Measurements from ENCODE around the gene TEPSIN.

TEPSIN gene

GRCh38 chr17:81279278-81280275, 40.7 kb upstream of the TEPSIN start:
- H3K9me3 ChIP-seq (ENCODE audit: insufficient read depth, low read length, severe bottlenecking): no peaks in the 10 kb centered on the region
- no peak overlapping the region for H3K4me2 ChIP-seq (ENCODE audit: insufficient read depth, low read length)
- no peaks in the 10 kb centered on the region for H3K27me3 ChIP-seq (ENCODE audit: insufficient read depth, low read length, poor library complexity)
- no peak overlapping the region for H2AFZ ChIP-seq (ENCODE audit: low read depth, low read length)
- H3K36me3 ChIP-seq (ENCODE audit: insufficient read depth, low read length): peaks cover 82% of the 10 kb centered on the region
- H4K20me1 ChIP-seq (ENCODE audit: insufficient read depth, low read length): peaks cover 10% of the 10 kb centered on the region
- H3K9ac ChIP-seq (ENCODE audit: low read depth, low read length): no peak overlapping the region
- DNase-seq (no peak), ATAC-seq (ENCODE audit: insufficient read depth, low read depth) (no peak)
- TF ChIP-seq EZH2 (IDR thresholded peaks at IDR 0.05; ENCODE audit: borderline replicate concordance, low read depth, low read length, severe bottlenecking): no peak
- no peak for TF ChIP-seq CTCF (IDR thresholded peaks at IDR 0.05; ENCODE audit: borderline replicate concordance, extremely low read depth, low read length, poor library complexity, severe bottlenecking)
- no peaks in the 10 kb centered on the region for H3K4me1 ChIP-seq (ENCODE audit: insufficient read depth, low read length)
- H3K79me2 ChIP-seq (ENCODE audit: insufficient read depth, low read length): peaks cover 5% of the 10 kb centered on the region; the same call in 1 of the 2 replicates
- H3K4me3 ChIP-seq (ENCODE audit: low read depth in 1 of 2, low read length in 2 of 2): no peak overlapping the region
- no peak overlapping the region for H3K27ac ChIP-seq (ENCODE audit: low read length)

- Histone ChIP-seq H2AFZ (ENCODE audit: low read depth, low read length) (no peak overlapping the region), H3K9me3 (ENCODE audit: insufficient read depth, low read length, severe bottlenecking) (no peaks in the 10 kb centered on the region), H3K27me3 (ENCODE audit: insufficient read depth, low read length, poor library complexity) (no peaks in the 10 kb centered on the region), H3K27ac (ENCODE audit: low read length) (no peak overlapping the region), H3K4me1 (ENCODE audit: insufficient read depth, low read length) (no peaks in the 10 kb centered on the region), H4K20me1 (ENCODE audit: insufficient read depth, low read length) (peaks cover 10% of the 10 kb centered on the region), H3K79me2 (ENCODE audit: insufficient read depth, low read length) (peaks cover 5% of the 10 kb centered on the region; the same call in 1 of the 2 replicates), H3K4me2 (ENCODE audit: insufficient read depth, low read length) (no peak overlapping the region), H3K4me3 (ENCODE audit: low read depth in 1 of 2, low read length in 2 of 2) (no peak overlapping the region), H3K36me3 (ENCODE audit: insufficient read depth, low read length) (peaks cover 86% of the 10 kb centered on the region), H3K9ac (ENCODE audit: low read depth, low read length) (no peak overlapping the region)
- DNase-seq: no peak
- TF ChIP-seq EZH2 (IDR thresholded peaks at IDR 0.05; ENCODE audit: borderline replicate concordance, low read depth, low read length, severe bottlenecking) (no peak), CTCF (IDR thresholded peaks at IDR 0.05; ENCODE audit: borderline replicate concordance, extremely low read depth, low read length, poor library complexity, severe bottlenecking) (no peak)
- no peak for ATAC-seq (ENCODE audit: insufficient read depth, low read depth)
Observed at GRCh38 chr17:81278831-81279230, 40.0 kb upstream of the TEPSIN start.

GRCh38 chr17:81277946-81278693, 39.3 kb upstream of the TEPSIN start:
- Histone ChIP-seq H3K27me3 (ENCODE audit: insufficient read depth, low read length, poor library complexity) (no peaks in the 10 kb centered on the region), H3K36me3 (ENCODE audit: insufficient read depth, low read length) (peaks cover 88% of the 10 kb centered on the region), H3K4me3 (ENCODE audit: low read depth in 1 of 2, low read length in 2 of 2) (no peak overlapping the region), H3K4me1 (ENCODE audit: insufficient read depth, low read length) (no peaks in the 10 kb centered on the region), H3K79me2 (ENCODE audit: insufficient read depth, low read length) (peaks cover 3% of the 10 kb centered on the region; the same call in 1 of the 2 replicates), H3K9ac (ENCODE audit: low read depth, low read length) (no peak overlapping the region), H3K4me2 (ENCODE audit: insufficient read depth, low read length) (no peak overlapping the region), H2AFZ (ENCODE audit: low read depth, low read length) (no peak overlapping the region), H4K20me1 (ENCODE audit: insufficient read depth, low read length) (peaks cover 12% of the 10 kb centered on the region), H3K27ac (ENCODE audit: low read length) (no peak overlapping the region), H3K9me3 (ENCODE audit: insufficient read depth, low read length, severe bottlenecking) (no peaks in the 10 kb centered on the region)
- TF ChIP-seq EZH2 (IDR thresholded peaks at IDR 0.05; ENCODE audit: borderline replicate concordance, low read depth, low read length, severe bottlenecking): no peak
- no peak for TF ChIP-seq CTCF (IDR thresholded peaks at IDR 0.05; ENCODE audit: borderline replicate concordance, extremely low read depth, low read length, poor library complexity, severe bottlenecking)
- ATAC-seq (ENCODE audit: insufficient read depth, low read depth) (no peak), DNase-seq (no peak)

All from DND-41 (cell line).